ENCODE data around the gene NCKAP5. TPM values are rescaled to one million over a fixed set of nuclear protein-coding genes. Genes with fewer than 3 reads are reported as not detected.
"Not testable (repeated sequence)": the region's sequence is repeated elsewhere in the genome, so short reads cannot be mapped to it uniquely, and the experiment has no call there.

Gene NCKAP5
- total RNA-seq, 1 donor from 2014 or later, result 8.8 TPM

DNA sequence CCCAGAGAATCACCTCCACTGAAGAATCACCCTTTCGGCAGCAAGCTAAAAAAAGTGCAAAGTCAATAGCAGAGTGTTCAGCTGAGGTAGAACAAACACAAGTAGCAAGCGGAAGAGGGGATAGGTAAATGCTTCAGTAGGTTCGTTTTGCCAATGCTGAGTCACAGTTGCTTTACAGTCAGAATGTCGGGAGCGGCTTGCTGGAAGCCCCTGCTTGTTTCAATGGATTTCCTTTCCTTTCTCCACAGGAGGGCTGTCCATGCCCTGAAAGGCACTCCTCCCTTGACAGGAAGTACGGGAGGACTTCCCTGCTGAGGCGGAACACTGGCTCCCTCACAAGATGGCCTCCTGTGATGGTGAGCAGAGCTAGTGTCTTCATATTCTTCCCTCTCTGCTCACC lies 752.0 kb downstream of the NCKAP5 start:
- intact Hi-C loops (cut with DNase I), result no loop called here
- DNase-seq (ENCODE audit: extremely low spot score in 2 of 2), result no peak
- Histone ChIP-seq H3K27ac (no peak overlapping the region), H3K27me3 (no peaks in the 10 kb centered on the region), H3K4me3 (no peak overlapping the region), H3K36me3 (no peaks in the 10 kb centered on the region), H3K9me3 (no peaks in the 10 kb centered on the region), H3K4me1 (no peaks in the 10 kb centered on the region)
- no peak for TF ChIP-seq POLR2AphosphoS5 (IDR thresholded peaks at IDR 0.05; ENCODE audit: insufficient read depth in 1 of 2, low read depth in 1 of 2)
- no peak for TF ChIP-seq POLR2A (IDR thresholded peaks at IDR 0.05)

DNA sequence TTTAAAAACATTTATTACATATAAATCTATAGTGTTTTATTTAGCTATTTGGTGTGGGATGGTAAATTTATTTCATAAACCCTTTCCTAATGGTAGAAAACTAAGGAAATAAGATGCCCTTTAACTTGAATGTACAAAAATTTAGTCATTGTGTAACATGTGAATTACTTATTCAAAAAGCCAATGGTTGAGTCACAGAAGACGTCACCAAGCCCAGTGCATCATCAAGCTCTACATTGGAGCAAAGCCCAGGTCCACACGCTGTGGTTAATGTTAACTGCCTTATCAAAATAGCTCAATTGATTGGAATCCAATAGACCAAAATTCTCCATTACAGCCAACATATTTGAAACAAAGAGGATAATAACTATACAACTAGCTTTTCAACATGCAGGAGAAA lies 752.7 kb downstream of the NCKAP5 start:
- TF ChIP-seq POLR2AphosphoS5 (IDR thresholded peaks at IDR 0.05; ENCODE audit: insufficient read depth in 1 of 2, low read depth in 1 of 2), result no peak
- TF ChIP-seq, protein P1, sequence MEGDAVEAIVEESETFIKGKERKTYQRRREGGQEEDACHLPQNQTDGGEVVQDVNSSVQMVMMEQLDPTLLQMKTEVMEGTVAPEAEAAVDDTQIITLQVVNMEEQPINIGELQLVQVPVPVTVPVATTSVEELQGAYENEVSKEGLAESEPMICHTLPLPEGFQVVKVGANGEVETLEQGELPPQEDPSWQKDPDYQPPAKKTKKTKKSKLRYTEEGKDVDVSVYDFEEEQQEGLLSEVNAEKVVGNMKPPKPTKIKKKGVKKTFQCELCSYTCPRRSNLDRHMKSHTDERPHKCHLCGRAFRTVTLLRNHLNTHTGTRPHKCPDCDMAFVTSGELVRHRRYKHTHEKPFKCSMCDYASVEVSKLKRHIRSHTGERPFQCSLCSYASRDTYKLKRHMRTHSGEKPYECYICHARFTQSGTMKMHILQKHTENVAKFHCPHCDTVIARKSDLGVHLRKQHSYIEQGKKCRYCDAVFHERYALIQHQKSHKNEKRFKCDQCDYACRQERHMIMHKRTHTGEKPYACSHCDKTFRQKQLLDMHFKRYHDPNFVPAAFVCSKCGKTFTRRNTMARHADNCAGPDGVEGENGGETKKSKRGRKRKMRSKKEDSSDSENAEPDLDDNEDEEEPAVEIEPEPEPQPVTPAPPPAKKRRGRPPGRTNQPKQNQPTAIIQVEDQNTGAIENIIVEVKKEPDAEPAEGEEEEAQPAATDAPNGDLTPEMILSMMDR (IDR thresholded peaks at IDR 0.05), result no peak
- TF ChIP-seq POLR2A (IDR thresholded peaks at IDR 0.05), result no peak
- intact Hi-C loops (cut with DNase I), result no loop called here

DNA sequence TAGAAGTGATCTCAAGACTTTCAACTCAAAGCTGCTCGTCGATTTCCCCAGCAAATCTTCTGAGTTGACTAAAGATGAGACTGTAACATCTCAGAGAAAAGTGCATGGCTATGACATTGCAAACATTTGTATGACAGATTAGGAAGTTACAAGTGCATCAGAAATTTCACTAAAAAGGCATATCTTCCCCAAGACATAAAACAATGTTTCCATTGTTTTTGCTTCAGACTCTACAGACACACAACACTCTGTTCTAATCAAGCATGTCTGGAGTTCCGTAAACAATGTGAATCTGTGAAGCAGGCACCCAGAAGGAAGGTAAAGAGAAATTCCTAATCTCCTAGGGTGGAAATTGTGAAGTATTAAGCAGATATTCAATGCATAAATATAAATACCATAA lies 753.6 kb downstream of the NCKAP5 start:
- Histone ChIP-seq H3K4me1 (no peaks in the 10 kb centered on the region), H3K27ac (no peak overlapping the region), H3K4me3 (no peak overlapping the region), H3K36me3 (no peaks in the 10 kb centered on the region), H3K9me3 (no peaks in the 10 kb centered on the region), H3K27me3 (no peaks in the 10 kb centered on the region)
- intact Hi-C loops (cut with DNase I), result no loop called here
- TF ChIP-seq POLR2A (IDR thresholded peaks at IDR 0.05) (no peak), POLR2AphosphoS5 (IDR thresholded peaks at IDR 0.05; ENCODE audit: insufficient read depth in 1 of 2, low read depth in 1 of 2) (no peak)
- TF ChIP-seq, protein P1 (IDR thresholded peaks at IDR 0.05), result no peak
- no peak for DNase-seq (ENCODE audit: extremely low spot score in 2 of 2)

More for the DNA sequence above, 752.7 kb downstream of the NCKAP5 start:
- Histone ChIP-seq H3K36me3 (no peaks in the 10 kb centered on the region), H3K9me3 (no peaks in the 10 kb centered on the region), H3K4me1 (no peaks in the 10 kb centered on the region), H3K4me3 (no peak overlapping the region), H3K27me3 (no peaks in the 10 kb centered on the region), H3K27ac (no peak overlapping the region)
- no peak for DNase-seq (ENCODE audit: extremely low spot score in 2 of 2)

DNA sequence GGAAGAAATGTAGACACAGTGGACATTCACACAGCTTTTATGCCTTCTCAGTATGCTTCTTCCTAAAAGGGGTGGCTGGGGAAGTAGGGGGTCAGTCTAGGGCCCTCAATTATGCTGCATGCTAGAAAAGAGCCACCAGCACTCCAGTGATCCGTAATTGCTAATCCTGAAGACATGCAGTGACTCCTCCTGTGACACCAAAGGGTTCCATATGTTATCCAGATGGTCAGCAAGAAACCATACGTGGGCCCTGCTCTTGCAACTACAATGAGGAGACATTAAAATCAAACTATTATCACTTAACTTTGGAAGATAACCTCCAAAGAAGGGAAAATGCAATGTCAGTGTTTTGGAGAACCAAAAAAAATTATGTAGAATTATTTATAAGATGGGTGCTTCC lies 754.8 kb downstream of the NCKAP5 start:
- no peak for DNase-seq (ENCODE audit: extremely low spot score in 2 of 2)
- no peak for TF ChIP-seq POLR2A (IDR thresholded peaks at IDR 0.05)
- TF ChIP-seq POLR2AphosphoS5 (IDR thresholded peaks at IDR 0.05; ENCODE audit: insufficient read depth in 1 of 2, low read depth in 1 of 2), result no peak
- TF ChIP-seq, protein P1 (IDR thresholded peaks at IDR 0.05), result no peak
- no peaks in the 10 kb centered on the region for H3K36me3 ChIP-seq
- H3K27me3 ChIP-seq, result no peaks in the 10 kb centered on the region
- intact Hi-C loops (cut with DNase I), result no loop called here
- H3K9me3 ChIP-seq, result no peaks in the 10 kb centered on the region
- H3K27ac ChIP-seq, result no peak overlapping the region
- no peak overlapping the region for H3K4me3 ChIP-seq
- no peaks in the 10 kb centered on the region for H3K4me1 ChIP-seq

DNA sequence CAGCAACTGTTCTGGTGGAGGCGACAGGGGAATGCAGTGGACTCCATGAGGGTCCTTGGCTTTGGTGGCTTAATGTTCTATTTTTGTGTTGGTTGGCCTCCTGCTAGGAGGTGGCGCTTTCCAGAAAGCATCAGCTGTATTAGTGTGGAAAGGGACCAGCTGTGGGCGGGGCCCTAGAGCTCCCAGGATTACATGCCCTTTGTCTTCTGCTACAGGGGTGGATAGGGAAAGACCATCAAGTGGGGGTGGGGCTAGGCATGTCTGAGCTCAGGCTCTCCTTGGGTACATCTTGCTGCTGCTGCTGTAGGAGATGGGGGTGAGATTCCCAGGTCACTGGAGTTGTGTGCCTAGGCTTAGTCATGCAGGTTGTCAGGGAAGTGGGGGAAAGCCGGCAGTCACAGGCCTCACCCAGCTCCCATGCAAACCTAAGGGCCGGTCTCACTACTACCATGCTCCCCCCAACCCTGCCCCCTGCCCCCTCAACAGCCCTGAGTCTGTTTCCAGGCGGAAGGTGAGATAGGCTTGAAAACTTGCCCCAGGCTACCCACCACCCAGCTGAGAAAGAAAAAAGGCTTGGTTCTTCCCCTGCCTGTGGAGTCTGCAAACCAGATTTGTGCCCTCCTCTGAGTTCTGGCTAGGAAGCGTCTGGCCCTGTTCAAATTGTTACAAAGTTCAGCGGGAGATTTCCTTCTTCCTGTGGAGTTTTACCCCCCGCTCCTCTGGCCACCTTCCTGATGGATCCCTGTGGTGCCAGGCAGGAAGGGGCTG lies 756.9 kb downstream of the NCKAP5 start:
- no peaks in the 10 kb centered on the region for H3K9me3 ChIP-seq
- no peak overlapping the region for H3K4me3 ChIP-seq
- no peaks in the 10 kb centered on the region for H3K4me1 ChIP-seq
- no peaks in the 10 kb centered on the region for H3K27me3 ChIP-seq
- no peak overlapping the region for H3K27ac ChIP-seq
- DNase-seq (ENCODE audit: extremely low spot score in 2 of 2), result no peak
- intact Hi-C loops (cut with DNase I), result no loop called here
- H3K36me3 ChIP-seq, result no peaks in the 10 kb centered on the region
- no peak for TF ChIP-seq POLR2A (IDR thresholded peaks at IDR 0.05)
- TF ChIP-seq, protein P1 (IDR thresholded peaks at IDR 0.05), result no peak
- no peak for TF ChIP-seq POLR2AphosphoS5 (IDR thresholded peaks at IDR 0.05; ENCODE audit: insufficient read depth in 1 of 2, low read depth in 1 of 2)

DNA sequence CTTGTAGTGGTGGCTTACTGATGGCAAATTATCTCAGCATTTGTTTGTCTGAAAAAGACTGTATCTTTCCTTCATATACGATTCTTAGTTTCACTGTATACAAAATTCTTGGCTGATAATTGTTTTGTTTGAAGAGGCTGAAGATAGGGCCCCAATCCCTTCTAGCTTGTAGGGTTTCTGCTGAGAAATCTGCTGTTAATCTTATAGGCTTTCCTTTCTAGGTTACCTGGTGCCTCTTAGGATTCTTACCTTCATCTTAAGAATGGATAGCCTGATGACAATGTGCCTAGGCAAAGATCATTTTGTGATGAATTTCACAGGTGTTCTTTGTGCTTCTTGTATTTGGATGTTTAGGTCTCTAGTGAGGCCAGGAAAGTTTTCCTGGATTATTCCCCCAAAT lies 758.3 kb downstream of the NCKAP5 start:
- intact Hi-C loops (cut with DNase I); H3K27me3 ChIP-seq; H3K36me3 ChIP-seq; H3K4me3 ChIP-seq; H3K4me1 ChIP-seq; H3K9me3 ChIP-seq; DNase-seq (ENCODE audit: extremely low spot score in 2 of 2); H3K27ac ChIP-seq: not testable (repeated sequence)

Measured in vagina (tissue), 2 donors.